ENCODE data around the gene ZNF12. TPM values are rescaled to one million over a fixed set of nuclear protein-coding genes. Genes with fewer than 3 reads are reported as not detected.

The ZNF12 gene
- total RNA-seq, 2 donors from 2014 or later: 26.1 to 26.5 TPM

- no peak overlapping the region for H3K4me3 Mint-ChIP-seq
- peaks cover 5% of the 10 kb centered on the region for H3K27me3 Mint-ChIP-seq
- peaks cover 4% of the 10 kb centered on the region for H3K36me3 Mint-ChIP-seq (ENCODE audit: low read depth)
- no peaks in the 10 kb centered on the region for H3K9me3 ChIP-seq (ENCODE audit: control insufficient read depth, low read length, poor library complexity, severe bottlenecking)
- peak overlapping the region; percentile 37 for H3K27ac Mint-ChIP-seq
- DNase-seq (no peak), ATAC-seq (no peak)
- H3K4me1 Mint-ChIP-seq: peaks cover 4% of the 10 kb centered on the region
Measured at GRCh38 chr7:6658618-6659345, 48.0 kb downstream of the ZNF12 start.

- H3K4me3 Mint-ChIP-seq: no peak overlapping the region
- H3K9me3 ChIP-seq (ENCODE audit: control insufficient read depth, low read length, poor library complexity, severe bottlenecking): no peaks in the 10 kb centered on the region
- peaks cover 4% of the 10 kb centered on the region for H3K36me3 Mint-ChIP-seq (ENCODE audit: low read depth)
- ATAC-seq (no peak), DNase-seq (no peak)
- peaks cover 4% of the 10 kb centered on the region for H3K4me1 Mint-ChIP-seq
- no peak overlapping the region for H3K27ac Mint-ChIP-seq
- peaks cover 5% of the 10 kb centered on the region for H3K27me3 Mint-ChIP-seq
Measured at GRCh38 chr7:6656413-6656812, 50.3 kb downstream of the ZNF12 start.

- no peak overlapping the region for H3K27ac Mint-ChIP-seq
- H3K4me3 Mint-ChIP-seq: no peak overlapping the region
Measured at GRCh38 chr7:6655636-6656385, 50.9 kb downstream of the ZNF12 start.

GRCh38 chr7:6654842-6655610 lies 51.7 kb downstream of the ZNF12 start:
- H3K36me3 Mint-ChIP-seq (ENCODE audit: low read depth): peaks cover 7% of the 10 kb centered on the region
- H3K27me3 Mint-ChIP-seq: no peaks in the 10 kb centered on the region
- peaks cover 4% of the 10 kb centered on the region for H3K4me1 Mint-ChIP-seq
- H3K9me3 ChIP-seq (ENCODE audit: control insufficient read depth, low read length, poor library complexity, severe bottlenecking): no peaks in the 10 kb centered on the region
- H3K4me3 Mint-ChIP-seq: no peak overlapping the region
- ATAC-seq (no peak), DNase-seq (no peak)
- no peak overlapping the region for H3K27ac Mint-ChIP-seq

More at GRCh38 chr7:6655636-6656385, 50.9 kb downstream of the ZNF12 start:
- no peaks in the 10 kb centered on the region for H3K9me3 ChIP-seq (ENCODE audit: control insufficient read depth, low read length, poor library complexity, severe bottlenecking)
- H3K36me3 Mint-ChIP-seq (ENCODE audit: low read depth): peaks cover 4% of the 10 kb centered on the region
- ATAC-seq (no peak), DNase-seq (no peak)
- peaks cover 4% of the 10 kb centered on the region for H3K4me1 Mint-ChIP-seq
- H3K27me3 Mint-ChIP-seq: no peaks in the 10 kb centered on the region

GRCh38 chr7:6654113-6654841 lies 52.5 kb downstream of the ZNF12 start:
- Mint-ChIP-seq H3K4me1 (peaks cover 4% of the 10 kb centered on the region), H3K27me3 (no peaks in the 10 kb centered on the region), H3K36me3 (ENCODE audit: low read depth) (peaks cover 7% of the 10 kb centered on the region), H3K4me3 (no peak overlapping the region), H3K27ac (no peak overlapping the region)
- DNase-seq: no peak
- ATAC-seq: no peak
- no peaks in the 10 kb centered on the region for H3K9me3 ChIP-seq (ENCODE audit: control insufficient read depth, low read length, poor library complexity, severe bottlenecking)

GRCh38 chr7:6653071-6654003 lies 53.4 kb downstream of the ZNF12 start:
- ATAC-seq: no peak
- Mint-ChIP-seq H3K27me3 (no peaks in the 10 kb centered on the region), H3K4me3 (no peak overlapping the region), H3K4me1 (peaks cover 2% of the 10 kb centered on the region), H3K36me3 (ENCODE audit: low read depth) (peaks cover 7% of the 10 kb centered on the region), H3K27ac (no peak overlapping the region)
- no peak for DNase-seq
- H3K9me3 ChIP-seq (ENCODE audit: control insufficient read depth, low read length, poor library complexity, severe bottlenecking): no peaks in the 10 kb centered on the region

GRCh38 chr7:6652446-6653011 lies 54.2 kb downstream of the ZNF12 start:
- DNase-seq (no peak), ATAC-seq (no peak)
- H3K36me3 Mint-ChIP-seq (ENCODE audit: low read depth): peaks cover 7% of the 10 kb centered on the region
- no peak overlapping the region for H3K27ac Mint-ChIP-seq
- peaks cover 2% of the 10 kb centered on the region for H3K4me1 Mint-ChIP-seq
- H3K9me3 ChIP-seq (ENCODE audit: control insufficient read depth, low read length, poor library complexity, severe bottlenecking): no peaks in the 10 kb centered on the region
- H3K27me3 Mint-ChIP-seq: no peaks in the 10 kb centered on the region
- H3K4me3 Mint-ChIP-seq: no peak overlapping the region

GRCh38 chr7:6651851-6652445 lies 54.8 kb downstream of the ZNF12 start:
- H3K9me3 ChIP-seq (ENCODE audit: control insufficient read depth, low read length, poor library complexity, severe bottlenecking): no peaks in the 10 kb centered on the region
- Mint-ChIP-seq H3K27me3 (no peaks in the 10 kb centered on the region), H3K4me1 (peaks cover 2% of the 10 kb centered on the region), H3K36me3 (ENCODE audit: low read depth) (peaks cover 7% of the 10 kb centered on the region), H3K27ac (no peak overlapping the region), H3K4me3 (no peak overlapping the region)
- ATAC-seq: no peak
- no peak for DNase-seq

GRCh38 chr7:6650521-6651011 lies 56.2 kb downstream of the ZNF12 start:
- H3K9me3 ChIP-seq (ENCODE audit: control insufficient read depth, low read length, poor library complexity, severe bottlenecking): no peaks in the 10 kb centered on the region
- H3K27me3 Mint-ChIP-seq: no peaks in the 10 kb centered on the region
- H3K36me3 Mint-ChIP-seq (ENCODE audit: low read depth): peaks cover 7% of the 10 kb centered on the region
- no peak overlapping the region for H3K27ac Mint-ChIP-seq
- no peak for DNase-seq
- ATAC-seq: no peak
- peaks cover 4% of the 10 kb centered on the region for H3K4me1 Mint-ChIP-seq
- H3K4me3 Mint-ChIP-seq: no peak overlapping the region

- no peaks in the 10 kb centered on the region for H3K9me3 ChIP-seq (ENCODE audit: control insufficient read depth, low read length, poor library complexity, severe bottlenecking)
- ATAC-seq (no peak), DNase-seq (no peak)
- Mint-ChIP-seq H3K36me3 (ENCODE audit: low read depth) (peaks cover 3% of the 10 kb centered on the region), H3K4me1 (peaks cover 4% of the 10 kb centered on the region), H3K27ac (no peak overlapping the region), H3K27me3 (no peaks in the 10 kb centered on the region), H3K4me3 (no peak overlapping the region)
Measured at GRCh38 chr7:6650086-6650485, 56.7 kb downstream of the ZNF12 start.

GRCh38 chr7:6649241-6649961 lies 57.3 kb downstream of the ZNF12 start:
- H3K4me1 Mint-ChIP-seq: peaks cover 2% of the 10 kb centered on the region
- no peak overlapping the region for H3K4me3 Mint-ChIP-seq
- H3K9me3 ChIP-seq (ENCODE audit: control insufficient read depth, low read length, poor library complexity, severe bottlenecking): no peaks in the 10 kb centered on the region
- no peak for DNase-seq
- peaks cover 3% of the 10 kb centered on the region for H3K36me3 Mint-ChIP-seq (ENCODE audit: low read depth)
- no peak for ATAC-seq
- H3K27me3 Mint-ChIP-seq: no peaks in the 10 kb centered on the region
- no peak overlapping the region for H3K27ac Mint-ChIP-seq

Measured in T-helper 17 cell (primary cell).